GM18861 (cell line): ENCODE results near the gene CDK9.

Experiments
- ATAC-seq: cut with Tn5 transposase; IDR thresholded peaks from one replicate; pipeline ENCODE4 v1.9.1; 2021; ENCODE audit not compliant: unreplicated experiment

Gene CDK9

GRCh38 chr9:127801955-127802575, 16.2 kb downstream of the CDK9 start:
- ATAC-seq = no peak

- ATAC-seq = peak; percentile 55
These were observed 17.0 kb downstream of the CDK9 start, which contains the start of gene FPGS for GRCh38 chr9:127802576-127803443. Gene FPGS (plus strand): TSS chr9:127802882. CDS start chr9:127802925, 43 bp downstream.

- no peak for ATAC-seq
These were observed 17.9 kb downstream of the CDK9 start for GRCh38 chr9:127803507-127804352.

GRCh38 chr9:127805620-127806019, 19.8 kb downstream of the CDK9 start:
- no peak for ATAC-seq

GRCh38 chr9:127806871-127807270, 21.0 kb downstream of the CDK9 start:
- ATAC-seq = no peak

GRCh38 chr9:127808347-127809001, 22.6 kb downstream of the CDK9 start:
- no peak for ATAC-seq

GRCh38 chr9:127809002-127809539, 23.2 kb downstream of the CDK9 start:
- ATAC-seq = no peak

- no peak for ATAC-seq
These were observed 23.9 kb downstream of the CDK9 start for GRCh38 chr9:127809540-127810377.

GRCh38 chr9:127810378-127811187, 24.7 kb downstream of the CDK9 start:
- ATAC-seq = no peak

GRCh38 chr9:127812011-127812410, 26.2 kb downstream of the CDK9 start:
- ATAC-seq = no peak

- ATAC-seq = no peak
These were observed 27.3 kb downstream of the CDK9 start for GRCh38 chr9:127812936-127813675.

GRCh38 chr9:127813686-127814226, 27.9 kb downstream of the CDK9 start:
- ATAC-seq = no peak

- no peak for ATAC-seq
These were observed 29.0 kb downstream of the CDK9 start for GRCh38 chr9:127814619-127815511.

GRCh38 chr9:127815512-127816361, 29.9 kb downstream of the CDK9 start:
- no peak for ATAC-seq

- no peak for ATAC-seq
These were observed 30.5 kb downstream of the CDK9 start for GRCh38 chr9:127816362-127816725.

GRCh38 chr9:127816728-127817127, 30.9 kb downstream of the CDK9 start:
- ATAC-seq = no peak
